Fibroblast of pulmonary artery (primary cell): ENCODE data around the gene TSHZ2.
"Not testable (repeated sequence)": the region's sequence is repeated elsewhere in the genome, so short reads cannot be mapped to it uniquely, and the experiment has no call there.

ENCODE experiments used
- DNase-seq: peaks from one replicate; pipeline ENCODE4 v3.0.0-alpha.2; 2010; ENCODE audit warnings: low read depth
- H3K4me3 ChIP-seq: replicated peaks from 2 replicates; pipeline ENCODE4 v1.5.1; 2011; ENCODE audit warnings: low read depth, mild to moderate bottlenecking, control low read depth, low read length, moderate library complexity
- CTCF ChIP-seq: IDR thresholded peaks from 2 replicates; pipeline ENCODE4 v1.5.1; 2011; ENCODE audit warnings: mild to moderate bottlenecking, control low read depth, low read length, inconsistent platforms; ENCODE audit errors: missing control alignments

The TSHZ2 gene

DNA sequence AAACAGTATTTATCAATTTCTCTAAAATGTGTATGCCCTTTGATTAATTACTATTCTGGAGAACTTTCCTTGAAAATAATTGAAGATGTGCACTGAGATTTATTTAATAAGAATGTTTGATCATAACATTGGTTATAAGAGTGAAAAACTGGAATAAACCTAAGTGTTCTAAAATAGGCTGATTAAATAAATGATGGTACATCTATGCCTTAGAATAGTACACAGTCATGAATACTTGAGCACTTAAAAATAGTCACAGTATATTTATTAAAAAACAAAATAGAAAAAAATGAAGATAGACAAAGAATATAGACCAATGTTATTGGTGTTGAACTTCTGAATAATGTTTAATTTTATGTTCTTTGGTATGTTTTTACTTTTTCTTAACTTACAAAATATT, 528.5 kb downstream of the TSHZ2 start:
- TF ChIP-seq CTCF: no peak
- no peak overlapping the region for H3K4me3 ChIP-seq
- DNase-seq: no peak

- TF ChIP-seq CTCF: no peak
- DNase-seq: no peak
- H3K4me3 ChIP-seq: no peak overlapping the region
These were observed 530.7 kb downstream of the TSHZ2 start for GRCh38 chr20:53502820-53503219.

DNA sequence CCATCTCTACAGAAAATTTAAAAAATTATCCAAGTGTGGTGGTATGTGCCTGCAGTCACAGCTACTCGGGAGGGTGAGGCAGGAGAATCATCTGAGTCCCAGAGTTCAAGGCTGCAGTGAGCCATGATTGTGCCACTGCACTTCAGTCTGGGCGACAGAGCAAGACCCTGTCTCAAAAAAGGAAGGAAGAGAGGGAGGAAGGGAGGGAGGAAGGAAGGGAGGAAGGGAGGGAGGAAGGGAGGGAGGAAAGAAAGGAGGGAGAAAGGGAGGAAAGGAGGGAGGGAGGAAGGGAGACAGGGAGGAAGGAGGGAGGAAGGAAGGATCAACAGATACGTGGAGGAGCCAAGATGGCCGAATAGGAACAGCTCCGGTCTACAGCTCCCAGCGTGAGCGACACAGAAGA, 531.4 kb downstream of the TSHZ2 start:
- no peak overlapping the region for H3K4me3 ChIP-seq
- TF ChIP-seq CTCF: no peak
- DNase-seq: no peak

DNA sequence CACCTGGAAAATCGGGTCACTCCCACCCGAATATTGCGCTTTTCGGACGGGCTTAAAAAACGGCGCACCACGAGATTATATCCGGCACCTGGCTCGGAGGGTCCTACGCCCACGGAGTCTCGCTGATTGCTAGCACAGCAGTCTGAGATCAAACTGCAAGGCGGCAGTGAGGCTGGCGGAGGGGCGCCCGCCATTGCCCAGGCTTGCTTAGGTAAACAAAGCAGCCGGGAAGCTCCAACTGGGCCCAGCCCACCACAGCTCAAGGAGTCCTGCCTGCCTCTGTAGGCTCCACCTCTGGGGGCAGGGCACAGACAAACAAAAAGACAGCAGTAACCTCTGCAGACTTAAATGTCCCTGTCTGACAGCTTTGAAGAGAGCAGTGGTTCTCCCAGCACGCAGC, 531.9 kb downstream of the TSHZ2 start:
- not testable (repeated sequence) for H3K4me3 ChIP-seq, DNase-seq

DNA sequence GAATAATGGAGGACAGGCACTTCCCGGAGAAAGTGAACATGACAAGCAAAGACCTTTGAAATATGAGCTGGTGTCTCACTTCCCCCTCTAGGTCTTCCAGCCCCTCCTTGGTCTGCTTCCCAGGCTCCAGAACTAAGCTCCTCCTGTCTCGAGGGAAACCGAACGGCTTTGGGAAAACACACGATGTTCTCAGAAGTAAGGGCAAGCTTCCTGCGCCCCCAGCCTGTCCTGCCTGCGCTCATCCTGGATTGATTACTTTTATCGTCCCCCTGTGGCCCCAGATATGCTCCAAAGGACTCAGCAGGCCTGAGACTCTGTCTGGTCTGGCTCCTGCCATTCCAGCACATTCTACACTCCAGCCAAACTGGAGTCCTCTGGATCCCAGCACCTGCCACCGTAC, 538.1 kb downstream of the TSHZ2 start:
- no peak for TF ChIP-seq CTCF
- DNase-seq: no peak
- H3K4me3 ChIP-seq: no peak overlapping the region

GRCh38 chr20:53510704-53511103, 538.5 kb downstream of the TSHZ2 start:
- DNase-seq: no peak
- no peak for TF ChIP-seq CTCF
- no peak overlapping the region for H3K4me3 ChIP-seq

DNA sequence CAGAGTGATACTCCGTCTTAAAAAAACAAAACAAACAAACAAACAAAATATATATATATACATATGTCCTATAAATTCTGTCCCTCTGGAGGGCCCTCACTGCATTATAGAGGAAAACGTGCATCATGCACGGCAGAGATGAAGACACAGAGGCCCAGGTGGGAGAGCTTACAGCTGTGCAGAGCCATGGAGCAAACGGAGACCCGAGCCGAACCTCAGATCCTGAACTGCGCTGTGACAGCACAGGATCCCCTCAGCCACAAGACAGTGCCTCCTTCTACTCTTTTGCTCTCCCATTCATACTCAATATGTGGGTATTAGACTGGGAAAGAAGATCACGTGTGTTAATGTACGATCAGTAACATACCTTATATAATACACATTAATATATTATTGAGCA, 539.9 kb downstream of the TSHZ2 start:
- H3K4me3 ChIP-seq: no peak overlapping the region
- DNase-seq: no peak
- no peak for TF ChIP-seq CTCF

GRCh38 chr20:53513168-53513488, 541.0 kb downstream of the TSHZ2 start:
- H3K4me3 ChIP-seq: no peak overlapping the region
- TF ChIP-seq CTCF: no peak
- no peak for DNase-seq
